HCT116 (cell line): ENCODE data around the gene TMOD1. TPM values are rescaled to one million over a fixed set of nuclear protein-coding genes. Genes with fewer than 3 reads are reported as not detected.
"Not testable (repeated sequence)": the region's sequence is repeated elsewhere in the genome, so short reads cannot be mapped to it uniquely, and the experiment has no call there.

Source experiments
- ATAC-seq: fragments of 200-7000 bp; cut with Tn5 transposase; 2 replicates; pipeline ENCODE4 v1.9.1; 2020; ENCODE audit warnings: mild to moderate bottlenecking, moderate library complexity
- BruUV-seq: library from RNA; stranded (reverse); fragments of 400-500 nt; replicated peaks from 2 replicates; lab custom pipeline; 2021; lab: Mats Ljungman, UMichigan
- CTCF ChIA-PET: fragments of 300-600 bp; sonication (Branson Sonifier 250); formaldehyde crosslinking; loops from one replicate; lab custom pipeline; 2021; ENCODE audit warnings: antibody characterized with exemption; lab: Charles Lee
- POLR2A ChIA-PET: fragments of 300-600, 350-600 bp; sonication (Branson Sonifier 250); formaldehyde crosslinking; loops from one replicate; lab custom pipeline; 2021; ENCODE audit warnings: antibody characterized with exemption; lab: Charles Lee
- RAD21 ChIA-PET, 2 experiments: fragments of 300-600 bp; sonication (Branson Sonifier 250); formaldehyde crosslinking; loops; one replicate each; lab custom pipeline; 2023; ENCODE audit warnings: low total read pairs in 2 of 2; ENCODE audit not compliant: uncharacterized antibody in 2 of 2, unreplicated experiment in 2 of 2, low non-redundant PET in 1 of 2; lab: Charles Lee
- DNase-seq: peaks from one replicate; pipeline ENCODE4 v3.0.0-alpha.2; 2010; ENCODE audit warnings: low read depth, low spot score
- H2AFZ ChIP-seq: fragments of 200-600 bp; shearing (Covaris generic), sonication (generic); 2 replicates; pipeline ENCODE4 v1.6.1; 2017; ENCODE audit warnings: low read depth, mixed run types, mixed read lengths, antibody characterized with exemption, low read length; ENCODE audit not compliant: poor library complexity, severe bottlenecking
- H3K27ac ChIP-seq: 2 replicates; pipeline ENCODE4 v1.5.1; 2012; ENCODE audit warnings: low read depth, low read length
- H3K27me3 ChIP-seq: fragments of 200-600 bp; sonication (generic); 2 replicates; pipeline ENCODE4 v1.6.1; 2016; ENCODE audit warnings: mixed run types, low read length, mixed read lengths; ENCODE audit not compliant: insufficient read depth
- H3K36me3 ChIP-seq, 2 experiments: fragments of 200-500 bp in 1 of 2; fragments of 200-600 bp in 1 of 2; sonication (Bioruptor generic) in 1 of 2; sonication (generic) in 1 of 2; 2 replicates each; pipeline versions ENCODE4 v1.5.1 to v1.6.1; 2014 to 2016; ENCODE audit warnings: low read length in 2 of 2, inconsistent platforms in 1 of 2, mixed read lengths in 1 of 2, mixed run types in 1 of 2; ENCODE audit not compliant: insufficient read depth in 2 of 2, control insufficient read depth in 1 of 2
- H3K4me1 ChIP-seq, 2 experiments: fragments of 200-600 bp in 1 of 2; sonication (generic) in 1 of 2; 2 replicates each; pipeline versions ENCODE4 v1.5.1 to v1.6.1; 2012 to 2017; ENCODE audit warnings: low read length in 2 of 2, inconsistent platforms in 1 of 2, mild to moderate bottlenecking in 1 of 2, mixed read lengths in 1 of 2, mixed run types in 1 of 2, moderate library complexity in 1 of 2; ENCODE audit not compliant: insufficient read depth in 2 of 2, control insufficient read depth in 1 of 2
- H3K4me2 ChIP-seq: fragments of 200-600 bp; sonication (generic); 2 replicates; pipeline ENCODE4 v1.6.1; 2017; ENCODE audit warnings: mixed run types, low read length, mixed read lengths
- H3K4me3 ChIP-seq, 2 experiments: fragments of 200-600 bp in 1 of 2; sonication (generic) in 1 of 2; replicated peaks in 1 of 2; 2 replicates each; pipeline ENCODE4 v1.5.1; 2011 to 2016; ENCODE audit warnings: low read length in 2 of 2, control low read depth in 1 of 2, low read depth in 1 of 2, mild to moderate bottlenecking in 1 of 2, mixed read lengths in 1 of 2, mixed run types in 1 of 2
- H3K79me2 ChIP-seq: fragments of 200-600 bp; sonication (generic); 2 replicates; pipeline ENCODE4 v1.6.1; 2017; ENCODE audit warnings: mild to moderate bottlenecking, mixed run types, low read length, moderate library complexity, mixed read lengths; ENCODE audit not compliant: insufficient read depth
- H3K9ac ChIP-seq: fragments of 200-600 bp; sonication (generic); 2 replicates; pipeline ENCODE4 v1.6.1; 2016; ENCODE audit warnings: low read length, mixed read lengths
- H3K9me2 ChIP-seq: fragments of 200-600 bp; sonication (generic), shearing (Covaris generic); 2 replicates; pipeline ENCODE4 v1.6.1; 2017; ENCODE audit warnings: mixed run types, mild to moderate bottlenecking, moderate library complexity; ENCODE audit not compliant: insufficient read depth
- H3K9me3 ChIP-seq, 2 experiments: fragments of 200-500 bp in 1 of 2; fragments of 200-600 bp in 1 of 2; sonication (Bioruptor generic) in 1 of 2; sonication (generic) in 1 of 2; 2 replicates each; pipeline ENCODE4 v1.6.1; 2014 to 2017; ENCODE audit warnings: low read length in 2 of 2, mixed read lengths in 2 of 2, inconsistent platforms in 1 of 2, low read depth in 1 of 2, mild to moderate bottlenecking in 1 of 2, mixed run types in 1 of 2, moderate library complexity in 1 of 2; ENCODE audit not compliant: control insufficient read depth in 1 of 2, insufficient read depth in 1 of 2
- H4K20me1 ChIP-seq: fragments of 200-600 bp; sonication (generic), shearing (Covaris generic); 2 replicates; pipeline ENCODE4 v1.6.1; 2017; ENCODE audit warnings: mixed run types, mild to moderate bottlenecking, moderate library complexity; ENCODE audit not compliant: insufficient read depth
- CEBPB ChIP-seq: IDR thresholded peaks from 2 replicates; pipeline ENCODE4 v1.6.1; 2012; ENCODE audit warnings: low read depth
- CTCF ChIP-seq, 3 experiments: fragments of 200-600 bp in 1 of 3; sonication (generic) in 1 of 3; IDR thresholded peaks in 2 of 3; conservative IDR thresholded peaks in 1 of 3; 2 replicates each; pipeline ENCODE4 v1.5.1; 2012 to 2017; ENCODE audit warnings: low read depth in 2 of 3, low read length in 2 of 3, antibody characterized with exemption in 1 of 3, borderline replicate concordance in 1 of 3, control low read depth in 1 of 3, mild to moderate bottlenecking in 1 of 3, mixed read lengths in 1 of 3, mixed run types in 1 of 3, moderate library complexity in 1 of 3; ENCODE audit not compliant: insufficient read depth in 1 of 3
- EGR1 ChIP-seq: IDR thresholded peaks from 2 replicates; pipeline ENCODE4 v1.6.1; 2012; ENCODE audit warnings: low read depth
- EZH2 ChIP-seq: fragments of 200-600 bp; sonication (generic); IDR thresholded peaks from 2 replicates; pipeline ENCODE4 v1.6.1; 2017; ENCODE audit warnings: antibody characterized with exemption, mixed run types
- POLR2AphosphoS5 ChIP-seq: IDR thresholded peaks from 2 replicates; pipeline ENCODE4 v1.6.1; 2011; ENCODE audit warnings: mild to moderate bottlenecking, low read depth, low read length, moderate library complexity
- RAD21 ChIP-seq: IDR thresholded peaks from 2 replicates; pipeline ENCODE4 v1.6.1; 2012; ENCODE audit warnings: low read depth, mild to moderate bottlenecking
- YY1 ChIP-seq: IDR thresholded peaks from 2 replicates; pipeline ENCODE4 v1.6.1; 2011; ENCODE audit warnings: low read length, low read depth, moderate library complexity, mild to moderate bottlenecking; ENCODE audit not compliant: insufficient replicate concordance; ENCODE audit errors: extremely low read depth
- ZFX ChIP-seq: fragments of 450-650 bp; IDR thresholded peaks from 2 replicates; pipeline ENCODE4 v1.6.1; 2017
- ZNF274 ChIP-seq: fragments of 200-500 bp; sonication (Bioruptor generic); IDR thresholded peaks from 2 replicates; pipeline ENCODE4 v1.6.1; 2014; ENCODE audit warnings: mild to moderate bottlenecking, low read depth, low read length, inconsistent platforms
- intact Hi-C: fragments of 100-400 bp; cut with micrococcal nuclease; formaldehyde crosslinking; loops from 2 replicates; pipeline ENCODE4 v1.10.0; 2022
- total RNA-seq: library from RNA; stranded (reverse); gene quantifications from one replicate; pipeline ENCODE4 v1.2.1, GENCODE V29; 2021; ENCODE audit not compliant: unreplicated experiment
- TF ChIP-seq, protein P1 (sequence below): IDR thresholded peaks from 2 replicates; pipeline ENCODE4 v1.6.1; 2012

Gene TMOD1
- total RNA-seq, 1 experiment from 2014 or later: 4.4 TPM

DNA sequence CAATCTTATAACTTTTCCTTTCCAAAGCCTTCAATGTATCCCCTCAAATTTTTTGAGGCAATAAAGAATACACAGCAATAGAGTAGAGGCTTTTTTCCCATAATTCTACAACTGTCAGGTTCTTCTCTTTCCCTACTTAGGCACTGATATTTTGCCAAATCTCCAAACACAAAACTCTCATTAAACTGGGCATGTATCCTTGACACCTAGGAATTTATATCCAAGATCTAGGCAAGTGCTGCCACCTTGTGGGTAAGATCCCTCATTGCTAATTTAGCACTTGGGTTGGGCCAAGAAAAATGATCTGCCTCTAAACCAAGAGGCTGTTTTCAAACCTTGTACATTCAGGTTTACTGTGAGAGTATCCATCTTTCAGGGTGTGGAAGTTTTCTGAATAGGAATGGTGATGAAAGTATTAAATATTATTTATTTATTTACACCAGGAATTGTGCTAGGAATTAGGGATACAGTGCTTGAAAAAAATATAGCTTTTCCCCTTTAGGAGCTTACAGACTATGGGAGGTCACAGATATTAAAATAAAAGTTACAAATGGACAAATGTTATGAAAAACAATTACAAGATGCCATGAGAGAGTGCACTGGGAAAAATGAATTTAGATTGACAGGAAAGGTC lies 114.1 kb downstream of the TMOD1 start:
- peak; percentile 29 for DNase-seq
- peaks cover 4% of the 10 kb centered on the region in 2 experiments; a peak in 1 of 4 replicates for H3K36me3 ChIP-seq
- ChIA-PET CTCF (interaction anchor here (0.6 to 3.7 kb wide), 16 partner anchors 9 to 960 kb away, joined by 3 to 139 read pairs (median 5); partner anchors contain the start of genes NCBP1, PRXL2C, TDRD7 and TSTD2), RAD21 (interaction anchor here (0.6 to 1.7 kb wide), 9 partner anchors 79 to 453 kb away, joined by 3 to 10 read pairs (median 4); partner anchors contain the start of gene TMOD1 (in 1 of the 2)), POLR2A (interaction anchor here (0.8 kb wide), 1 partner anchor 17 kb away, joined by 4 read pairs; the partner anchor contains the start of gene TSTD2)
- BruUV-seq: no TSS peak
- H3K79me2 ChIP-seq: no peaks in the 10 kb centered on the region
- no peaks in the 10 kb centered on the region for H3K4me1 ChIP-seq
- TF ChIP-seq CTCF (IDR thresholded peaks at IDR 0.05 in 2 of 3, conservative IDR thresholded peaks at IDR 0.05 in 1 of 3; ENCODE audit: borderline replicate concordance in 1 of 3, insufficient read depth in 1 of 3, low read depth in 2 of 3, low read length in 2 of 3) (peak; percentile 76 to 89 (median 83); a peak in 5 of 6 replicates), RAD21 (peak; percentile 84)
- TF ChIP-seq, protein P1, sequence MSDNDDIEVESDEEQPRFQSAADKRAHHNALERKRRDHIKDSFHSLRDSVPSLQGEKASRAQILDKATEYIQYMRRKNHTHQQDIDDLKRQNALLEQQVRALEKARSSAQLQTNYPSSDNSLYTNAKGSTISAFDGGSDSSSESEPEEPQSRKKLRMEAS: no peak
- no peak overlapping the region for H2AFZ ChIP-seq
- no peak overlapping the region for H3K9ac ChIP-seq
- no peaks in the 10 kb centered on the region for H3K9me3 ChIP-seq
- ATAC-seq: peak; percentile 81
- intact Hi-C loops: loop anchor here (1.0 to 5.0 kb wide), 4 partner anchors 147 to 758 kb away; no protein-coding TSS in a partner anchor
- no peaks in the 10 kb centered on the region for H4K20me1 ChIP-seq
- no peaks in the 10 kb centered on the region for H3K9me2 ChIP-seq
- no peak overlapping the region for H3K27ac ChIP-seq
- H3K27me3 ChIP-seq: no peaks in the 10 kb centered on the region
- H3K4me3 ChIP-seq: no peak overlapping the region
- H3K4me2 ChIP-seq: no peak overlapping the region

- no peak for DNase-seq
- no peak overlapping the region for H3K27ac ChIP-seq
- ChIA-PET POLR2A (no interaction called here), CTCF (no interaction called here), RAD21 (no interaction called here)
- H3K79me2 ChIP-seq: no peaks in the 10 kb centered on the region
- no peaks in the 10 kb centered on the region for H3K27me3 ChIP-seq
- TF ChIP-seq POLR2AphosphoS5 (no peak), EGR1 (no peak), ZFX (no peak), EZH2 (no peak), ZNF274 (no peak), CEBPB (no peak), YY1 (no peak)
- TF ChIP-seq, protein P1: no peak
- no TSS peak for BruUV-seq
- intact Hi-C loops: loop anchor here (5.0 kb wide), 1 partner anchor 761 kb away; no protein-coding TSS in a partner anchor
- no peak overlapping the region for H2AFZ ChIP-seq
- H4K20me1 ChIP-seq: no peaks in the 10 kb centered on the region
- no peak for ATAC-seq
- H3K4me1 ChIP-seq: no peaks in the 10 kb centered on the region
- no peak overlapping the region for H3K4me2 ChIP-seq
- H3K9ac ChIP-seq: no peak overlapping the region
- H3K9me3 ChIP-seq: no peaks in the 10 kb centered on the region
- H3K9me2 ChIP-seq: no peaks in the 10 kb centered on the region
- peaks cover 4 to 9% of the 10 kb centered on the region in 2 experiments; a peak in 1 of 4 replicates for H3K36me3 ChIP-seq
- no peak overlapping the region for H3K4me3 ChIP-seq
Measured at GRCh38 chr9:97617939-97618416, 116.5 kb downstream of the TMOD1 start.

- H3K9me2 ChIP-seq, RAD21 ChIA-PET, H3K27ac ChIP-seq, POLR2A ChIA-PET, ATAC-seq, H3K4me3 ChIP-seq, H3K9me3 ChIP-seq, H3K79me2 ChIP-seq, H2AFZ ChIP-seq, CTCF ChIA-PET, BruUV-seq, H4K20me1 ChIP-seq, H3K27me3 ChIP-seq, H3K9ac ChIP-seq, H3K4me1 ChIP-seq, DNase-seq, H3K4me2 ChIP-seq, intact Hi-C loops: not testable (repeated sequence)
- peaks cover 4 to 12% of the 10 kb centered on the region in 2 experiments; a peak in 2 of 4 replicates for H3K36me3 ChIP-seq
Measured at GRCh38 chr9:97620063-97620462, 118.6 kb downstream of the TMOD1 start.
